GM19025 (cell line): ENCODE measurements around the gene FBXO48.
"Not testable (repeated sequence)": the region's sequence is repeated elsewhere in the genome, so short reads cannot be mapped to it uniquely, and the experiment has no call there.

Experiments
- ATAC-seq: cut with Tn5 transposase; IDR thresholded peaks from one replicate; pipeline ENCODE4 v1.9.1; 2021; ENCODE audit warnings: mild to moderate bottlenecking, low read depth, moderate library complexity; ENCODE audit not compliant: unreplicated experiment

Gene FBXO48

DNA sequence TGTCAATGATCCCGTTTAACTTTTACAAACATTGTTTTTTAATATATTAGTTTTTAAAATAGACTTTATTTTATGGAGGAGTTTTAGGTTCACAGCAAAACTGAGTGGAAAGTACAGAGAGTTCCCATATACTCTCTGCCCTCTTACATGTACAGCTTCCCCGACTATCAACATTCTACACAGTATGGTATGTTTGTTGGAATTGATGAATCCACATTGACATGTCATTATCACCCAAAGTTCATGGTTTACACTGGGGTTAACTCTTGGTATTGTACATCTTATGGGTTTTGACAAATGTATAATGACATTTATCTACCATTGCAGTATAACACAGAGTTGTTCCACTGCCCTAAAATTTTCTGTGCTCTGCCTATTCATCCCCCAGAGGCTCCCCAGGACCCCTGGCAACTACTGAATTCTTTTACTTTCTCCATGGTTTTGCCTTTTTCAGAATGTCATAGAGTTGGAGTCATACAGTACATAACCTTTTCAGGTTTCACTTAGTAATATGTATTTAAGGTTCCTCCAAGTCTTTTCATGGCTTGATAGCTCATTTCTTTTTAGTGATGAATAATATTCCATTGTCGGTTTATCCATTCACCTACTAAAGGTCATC lies 5.8 kb upstream of the FBXO48 start:
- no peak for ATAC-seq

DNA sequence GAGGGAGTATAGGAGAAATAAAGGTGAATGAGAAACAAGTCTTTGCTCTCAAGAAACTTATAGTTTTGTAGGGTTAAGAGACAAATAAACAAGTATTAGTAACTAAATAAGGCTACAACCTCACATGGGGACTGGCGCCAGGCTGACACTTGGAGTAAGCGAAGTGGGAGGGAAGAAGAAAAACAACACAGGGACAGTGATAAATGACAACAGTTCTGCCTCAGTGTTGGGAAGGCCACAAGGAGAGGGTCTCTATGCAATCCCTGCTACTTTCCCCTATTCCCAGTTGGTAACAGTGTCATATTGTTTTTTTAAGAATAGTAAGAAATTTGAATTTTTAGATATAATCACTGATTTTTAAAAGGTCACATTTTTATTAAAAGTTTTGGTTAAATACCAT lies 4.3 kb upstream of the FBXO48 start:
- ATAC-seq: no peak

DNA sequence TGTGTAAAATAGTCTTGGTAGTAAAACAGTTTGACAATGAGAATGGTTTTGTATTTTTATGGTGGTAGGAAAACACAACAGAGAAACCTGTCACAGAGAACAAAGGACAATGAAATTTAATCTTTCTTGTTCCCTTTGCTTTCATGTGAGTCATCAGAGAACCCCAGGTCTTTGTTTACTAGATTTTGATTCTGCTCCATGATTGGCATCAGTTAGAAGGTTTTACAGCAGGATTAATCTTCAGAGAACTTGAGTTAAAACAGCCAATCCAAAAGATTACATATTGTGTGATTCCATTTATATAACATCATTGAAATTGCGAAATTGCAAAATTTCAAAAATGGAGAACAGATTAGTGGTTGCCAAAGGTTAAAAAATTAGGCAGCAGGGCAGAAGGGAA lies 2.8 kb upstream of the FBXO48 start:
- no peak for ATAC-seq

DNA sequence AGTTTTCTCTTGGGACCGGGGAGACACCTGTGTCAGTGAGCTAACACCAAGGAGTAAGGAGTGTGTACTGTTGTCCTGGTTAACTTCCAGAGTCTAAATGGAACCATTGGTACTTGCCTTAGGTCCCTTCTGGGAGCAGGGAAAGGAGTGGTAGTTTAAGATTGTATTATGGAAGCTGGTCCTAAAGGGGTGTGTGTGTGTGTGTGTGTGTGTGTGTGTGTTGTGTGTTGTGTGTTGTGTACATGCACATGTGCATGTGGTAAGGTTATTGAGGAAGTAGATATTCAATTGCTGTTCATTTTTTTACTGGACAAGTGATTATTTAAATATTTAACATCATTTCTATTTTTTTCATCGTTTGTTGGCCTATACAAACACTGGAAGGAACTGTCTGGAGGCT lies 1.7 kb upstream of the FBXO48 start:
- no peak for ATAC-seq

DNA sequence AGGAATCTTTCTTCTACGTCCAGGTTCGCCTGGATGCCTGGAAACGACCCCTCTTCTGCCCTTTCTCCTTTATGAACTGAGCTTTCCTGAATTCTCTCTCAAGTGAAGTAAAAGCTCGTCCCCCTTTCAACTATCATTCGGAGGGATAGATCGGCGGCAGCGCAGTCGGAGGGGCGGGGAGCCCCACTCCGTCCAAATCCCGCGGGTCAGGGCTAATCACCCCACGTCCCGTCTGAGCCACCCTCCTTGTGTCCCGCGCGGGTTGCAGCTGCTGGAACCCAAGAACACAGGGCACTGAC lies 367 bp downstream of the FBXO48 start:
- no peak for ATAC-seq

DNA sequence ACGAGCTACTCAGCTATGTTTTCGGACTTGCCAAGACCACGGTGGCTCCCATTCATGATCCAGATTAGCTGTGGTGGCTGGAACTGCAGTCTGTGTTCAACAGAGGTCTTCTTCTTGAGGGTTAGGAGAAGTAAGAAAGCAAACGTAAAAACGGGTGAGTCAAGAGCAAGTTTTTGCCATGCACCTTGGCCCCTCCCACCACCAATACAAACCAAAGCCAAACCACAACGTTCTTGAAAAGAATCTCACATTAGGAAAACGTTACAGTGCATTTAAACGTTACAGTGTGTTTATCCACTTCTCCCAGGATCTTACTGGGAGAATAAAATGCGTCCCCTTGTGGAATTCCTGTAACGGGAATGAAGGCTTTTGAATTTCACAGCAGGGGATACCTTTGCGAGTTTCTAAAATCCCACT lies 725 bp downstream of the FBXO48 start:
- no peak for ATAC-seq

DNA sequence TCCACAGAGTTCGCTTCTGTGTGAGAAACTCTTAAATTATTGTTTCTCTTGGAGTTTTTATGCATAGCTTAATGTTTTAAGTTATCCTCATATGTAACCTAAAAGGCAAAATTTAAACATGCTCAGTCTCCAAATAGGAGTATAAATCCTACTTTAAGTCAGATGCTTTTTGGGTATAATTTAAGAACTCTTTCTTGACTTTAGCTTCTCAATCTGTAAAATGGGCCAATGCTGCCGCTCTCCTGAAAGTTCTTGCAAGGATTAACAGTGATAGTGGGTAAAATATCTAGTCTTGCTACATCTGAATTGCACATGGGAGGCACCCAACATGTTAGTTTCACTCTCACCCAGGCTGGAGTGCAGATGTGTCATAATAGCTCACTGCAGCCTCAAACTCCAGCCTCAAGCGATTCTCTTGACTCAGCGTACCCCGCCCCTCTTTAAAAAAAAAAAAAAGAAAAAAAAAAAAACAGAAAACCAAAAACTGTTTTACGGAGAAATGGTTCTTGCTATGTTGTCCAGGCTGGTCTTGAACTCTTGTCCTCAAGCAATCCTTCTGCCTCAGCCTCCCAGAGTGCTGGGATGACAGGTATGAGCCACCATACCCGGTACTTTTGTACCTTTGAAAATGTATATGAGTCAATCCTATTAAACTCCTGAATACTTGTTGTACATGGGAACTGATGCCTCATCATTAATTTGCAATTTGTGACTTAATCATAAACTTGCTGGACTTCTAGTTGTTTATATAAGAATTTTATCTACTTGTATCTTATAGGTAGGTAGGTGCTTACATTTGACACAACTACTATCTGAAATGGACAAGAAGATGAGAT lies 1.8 kb downstream of the FBXO48 start:
- no peak for ATAC-seq

DNA sequence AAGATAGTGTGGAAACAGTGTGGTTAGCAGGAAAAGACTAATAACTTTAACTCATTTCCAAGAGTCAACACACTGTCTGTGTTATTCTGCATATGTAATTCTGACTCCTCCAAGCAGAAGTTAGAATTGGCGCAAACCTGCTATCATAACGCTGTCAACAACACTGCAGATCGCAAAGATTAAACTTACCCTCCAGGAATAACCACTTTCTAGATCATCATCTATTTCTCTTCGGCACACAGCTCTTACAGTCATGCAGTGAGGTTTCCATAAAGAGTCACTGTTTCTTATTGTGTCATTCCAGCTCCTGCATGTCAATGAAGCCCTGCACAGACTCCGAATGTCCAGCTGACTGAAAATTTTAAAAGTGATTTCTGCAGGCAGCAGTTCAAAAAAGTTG lies 2.4 kb downstream of the FBXO48 start:
- ATAC-seq: no peak

DNA sequence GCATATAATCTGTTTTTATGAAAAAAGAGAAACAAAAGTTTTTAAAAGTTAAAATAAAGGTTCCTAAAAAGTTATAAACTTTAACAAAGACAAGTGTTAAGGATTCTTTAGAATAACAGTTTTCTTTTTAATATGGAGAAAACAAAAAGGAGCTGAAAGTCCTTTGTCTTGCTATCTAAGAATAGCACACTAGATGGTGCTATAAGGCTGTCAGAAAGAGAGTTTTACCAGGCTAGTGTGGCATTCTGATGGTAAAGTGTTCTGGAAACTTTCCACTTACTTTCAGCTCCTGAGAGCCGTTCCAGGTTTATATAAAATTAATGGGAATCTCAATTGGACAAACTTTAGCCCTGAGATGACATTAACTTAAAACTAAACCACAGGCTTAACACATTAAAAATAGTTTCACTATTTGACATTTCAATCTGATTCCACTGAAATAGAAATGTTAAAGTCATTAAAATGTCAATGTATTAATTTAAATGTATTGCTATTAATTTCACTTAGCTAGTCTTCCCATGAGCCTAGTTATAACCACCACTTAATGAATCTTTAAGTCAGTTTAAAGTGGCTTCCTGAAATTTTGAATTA lies 3.7 kb downstream of the FBXO48 start:
- ATAC-seq: no peak

DNA sequence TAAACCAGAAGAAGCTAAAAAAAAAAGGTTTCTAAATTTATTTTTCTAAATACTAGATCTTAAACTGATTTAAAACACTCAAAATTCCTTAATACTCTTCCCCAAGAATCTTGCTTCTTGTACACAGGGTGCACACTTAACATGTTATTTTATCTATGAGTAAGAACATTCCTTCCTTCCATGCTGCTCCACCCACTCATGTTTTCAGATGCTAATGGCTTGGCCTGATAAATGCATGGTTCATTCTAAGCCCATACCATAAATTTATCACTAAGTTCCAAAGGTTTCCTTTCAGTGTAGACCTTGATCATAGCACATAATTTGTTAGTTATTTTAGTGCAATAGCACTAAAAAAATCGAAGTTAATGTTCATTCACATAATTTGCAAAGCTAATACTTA lies 8.1 kb downstream of the FBXO48 start:
- no peak for ATAC-seq

DNA sequence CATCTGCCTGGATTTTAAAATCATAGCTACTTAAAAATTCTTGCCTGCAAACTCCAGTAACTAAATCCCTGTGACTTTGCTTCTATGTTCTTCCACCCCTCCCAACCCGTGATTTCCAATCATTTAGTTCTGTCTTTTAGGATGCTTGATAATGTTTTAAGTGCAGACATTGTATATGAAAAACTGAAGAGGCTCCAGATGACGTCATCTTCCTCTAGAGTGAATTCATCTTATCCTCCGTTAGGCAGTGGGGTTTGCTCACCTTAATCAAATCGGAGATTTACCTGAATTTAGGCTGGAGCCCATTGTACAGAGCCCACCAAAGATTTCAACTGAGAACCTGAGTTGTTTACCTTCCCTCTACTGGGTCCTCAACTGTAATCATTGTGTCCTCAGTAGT lies 10.9 kb downstream of the FBXO48 start:
- ATAC-seq: no peak

DNA sequence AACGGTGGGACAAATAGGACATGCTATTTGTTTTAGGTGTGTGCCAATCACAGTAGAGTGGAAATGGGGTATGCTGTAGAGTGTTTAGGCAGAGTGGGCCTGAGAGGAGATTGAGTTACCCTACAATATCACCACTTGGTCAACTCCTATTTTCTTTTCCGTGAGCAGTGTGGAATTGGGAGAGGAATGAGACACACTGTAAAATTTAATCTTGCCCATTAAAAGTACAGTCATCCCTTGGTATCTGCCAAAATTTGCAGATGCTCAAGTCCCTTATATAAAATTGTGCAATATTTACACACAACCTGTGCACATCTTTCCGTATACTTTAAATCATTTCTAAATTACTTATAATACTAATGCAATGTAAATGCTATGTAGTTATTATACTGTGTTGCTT lies 12.4 kb downstream of the FBXO48 start:
- ATAC-seq: no peak

DNA sequence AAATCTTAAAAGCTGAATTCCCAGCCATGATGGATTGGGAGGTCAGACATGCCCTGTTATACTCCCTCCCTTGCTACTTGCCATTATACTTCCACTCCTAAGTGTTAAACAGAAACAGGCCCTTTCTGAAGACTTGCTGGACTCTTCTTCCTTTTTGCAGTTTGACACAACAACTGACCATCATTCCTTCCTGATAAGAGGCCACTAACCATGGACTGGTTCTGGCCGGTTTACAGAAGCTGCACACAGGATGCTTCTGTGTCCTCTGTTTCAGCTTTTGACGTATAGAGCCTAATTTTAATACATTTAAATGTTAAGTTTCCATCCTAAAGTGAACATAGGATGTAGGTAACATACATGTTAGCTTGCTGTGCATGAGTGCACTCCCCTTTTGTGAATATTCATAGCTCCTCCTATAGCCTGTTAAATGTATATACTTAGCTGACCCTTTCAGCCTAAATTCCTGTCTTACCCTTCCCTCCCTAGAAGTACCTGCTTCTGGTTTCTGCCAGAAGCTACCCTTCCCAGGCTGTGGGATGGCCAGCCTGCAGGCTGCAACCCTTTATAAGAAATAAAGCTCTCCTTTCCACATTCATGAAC lies 13.2 kb downstream of the FBXO48 start:
- no peak for ATAC-seq

DNA sequence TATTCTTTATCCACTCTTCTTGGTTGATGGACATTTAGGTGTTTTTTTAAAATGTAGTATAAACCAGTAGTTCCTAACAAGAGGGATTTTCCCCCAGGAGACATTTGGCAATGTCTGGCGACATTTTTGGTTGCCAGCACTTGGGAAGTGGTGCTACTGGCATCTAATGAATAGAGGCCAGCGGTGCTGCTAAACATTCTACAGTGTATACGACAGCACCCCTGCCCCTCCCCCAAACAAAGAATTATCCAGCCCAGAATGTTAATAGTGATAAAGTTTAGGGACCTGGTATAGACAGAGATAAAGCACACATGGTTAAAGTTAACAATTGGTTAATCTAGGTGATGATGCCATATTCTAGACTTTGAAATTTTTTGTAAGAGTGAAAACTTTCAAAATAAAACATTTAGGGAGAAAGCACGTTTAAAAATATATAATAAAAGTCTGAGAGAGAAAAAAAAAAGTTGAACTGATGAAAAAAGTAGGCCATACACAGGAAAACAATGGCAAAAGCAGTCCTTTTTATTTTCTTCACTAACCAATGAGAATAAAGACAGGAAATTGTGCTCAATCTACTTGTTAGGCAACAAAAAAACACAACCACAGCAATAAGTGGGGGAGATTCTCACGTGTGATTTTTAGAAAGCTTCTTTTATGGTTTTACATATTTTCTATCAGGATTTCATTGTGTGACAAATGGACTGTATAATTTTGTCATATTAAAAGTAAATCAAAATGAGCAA lies 14.8 kb downstream of the FBXO48 start:
- no peak for ATAC-seq

DNA sequence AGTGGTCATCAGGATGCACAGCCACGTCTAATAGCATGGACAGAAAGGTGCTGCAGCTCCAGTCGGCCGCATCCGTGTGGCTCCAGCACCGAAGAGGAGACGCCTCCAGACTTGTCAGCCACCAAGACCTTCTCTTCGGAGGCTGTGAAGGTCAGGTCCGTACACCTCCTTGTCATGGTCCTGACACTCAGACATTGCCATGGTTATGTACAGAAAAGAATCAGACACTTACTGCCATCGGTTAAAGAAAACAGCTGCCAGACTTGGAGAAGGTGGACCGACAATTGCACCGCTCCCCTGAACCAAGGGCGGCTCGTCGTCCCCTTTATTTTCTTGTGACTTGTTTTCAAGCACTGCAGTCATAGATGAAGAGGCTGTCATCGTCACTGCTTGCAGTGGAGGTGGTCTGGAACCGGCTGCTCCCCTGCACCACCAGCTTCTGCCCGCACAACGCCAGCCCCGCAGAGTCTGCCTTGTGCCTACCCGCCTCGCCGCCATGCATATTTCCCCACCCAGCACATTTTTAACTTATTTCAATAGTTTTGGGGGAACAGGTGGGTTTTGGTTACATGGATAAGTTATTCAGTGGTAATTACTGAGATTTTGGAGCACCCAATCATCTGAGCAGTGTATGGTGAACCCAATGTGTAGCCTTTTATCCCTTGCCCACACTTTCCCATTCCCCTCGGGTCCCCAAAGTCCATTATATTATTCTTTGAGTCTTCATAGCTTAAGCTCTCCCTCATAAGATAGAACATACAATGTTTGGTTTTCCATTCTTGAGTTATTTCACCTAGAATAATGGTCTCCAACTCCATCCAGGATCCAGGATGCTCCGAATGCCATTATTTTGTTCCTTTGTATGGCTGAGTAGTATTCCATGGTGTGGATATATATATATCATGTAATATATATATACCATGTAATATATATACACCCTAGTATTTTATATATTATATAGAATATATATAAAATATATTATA lies 18.1 kb downstream of the FBXO48 start:
- no peak for ATAC-seq

DNA sequence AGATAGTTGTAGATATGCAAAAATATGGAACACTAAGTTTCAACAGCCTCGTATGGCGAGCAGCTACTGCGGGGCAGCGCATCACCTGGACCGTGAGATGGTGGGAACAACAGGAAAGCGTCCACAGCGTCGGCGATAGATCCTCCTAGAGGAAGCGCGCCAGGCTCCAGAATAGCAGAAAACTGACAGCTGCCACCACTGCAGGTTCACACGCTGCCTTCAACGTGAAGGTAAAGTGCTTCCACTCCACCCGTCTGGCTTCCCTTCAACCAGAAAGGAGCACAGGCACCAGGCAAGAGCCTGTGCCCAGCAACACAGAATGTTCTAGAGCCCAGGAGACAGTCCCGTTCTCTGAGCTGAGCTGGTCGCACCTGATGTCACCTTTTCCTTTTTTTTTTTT lies 20.0 kb downstream of the FBXO48 start:
- ATAC-seq: no peak

DNA sequence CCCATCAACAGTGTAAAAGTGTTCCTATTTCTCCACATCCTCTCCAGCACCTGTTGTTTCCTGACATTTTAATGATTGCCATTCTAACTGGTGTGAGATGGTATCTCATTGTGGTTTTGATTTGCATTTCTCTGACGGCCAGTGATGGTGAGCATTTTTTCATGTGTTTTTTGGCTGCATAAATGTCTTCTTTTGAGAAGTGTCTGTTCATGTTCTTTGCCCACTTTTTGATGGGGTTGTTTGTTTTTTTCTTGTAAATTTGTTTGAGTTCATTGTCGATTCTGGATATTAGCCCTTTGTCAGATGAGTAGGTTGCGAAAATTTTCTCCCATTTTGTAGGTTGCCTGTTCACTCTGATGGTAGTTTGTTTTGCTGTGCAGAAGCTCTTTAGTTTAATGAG lies 20.7 kb downstream of the FBXO48 start:
- not testable (repeated sequence) for ATAC-seq

DNA sequence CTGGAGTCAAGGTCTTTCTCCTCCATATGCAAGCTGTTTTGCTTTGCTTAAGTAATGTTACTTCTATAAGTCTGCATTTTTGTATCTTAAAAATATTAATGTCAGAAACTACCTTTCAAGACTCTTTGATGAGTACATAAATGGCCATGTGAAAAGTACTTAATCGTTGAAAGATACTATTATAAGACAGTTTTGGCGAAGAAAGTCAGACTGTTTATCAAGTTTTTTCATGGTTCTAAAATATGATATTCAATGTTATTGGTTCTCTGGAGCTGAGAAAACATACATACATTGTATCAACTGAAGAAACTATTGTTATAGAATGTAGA lies 25.1 kb downstream of the FBXO48 start:
- ATAC-seq: no peak

DNA sequence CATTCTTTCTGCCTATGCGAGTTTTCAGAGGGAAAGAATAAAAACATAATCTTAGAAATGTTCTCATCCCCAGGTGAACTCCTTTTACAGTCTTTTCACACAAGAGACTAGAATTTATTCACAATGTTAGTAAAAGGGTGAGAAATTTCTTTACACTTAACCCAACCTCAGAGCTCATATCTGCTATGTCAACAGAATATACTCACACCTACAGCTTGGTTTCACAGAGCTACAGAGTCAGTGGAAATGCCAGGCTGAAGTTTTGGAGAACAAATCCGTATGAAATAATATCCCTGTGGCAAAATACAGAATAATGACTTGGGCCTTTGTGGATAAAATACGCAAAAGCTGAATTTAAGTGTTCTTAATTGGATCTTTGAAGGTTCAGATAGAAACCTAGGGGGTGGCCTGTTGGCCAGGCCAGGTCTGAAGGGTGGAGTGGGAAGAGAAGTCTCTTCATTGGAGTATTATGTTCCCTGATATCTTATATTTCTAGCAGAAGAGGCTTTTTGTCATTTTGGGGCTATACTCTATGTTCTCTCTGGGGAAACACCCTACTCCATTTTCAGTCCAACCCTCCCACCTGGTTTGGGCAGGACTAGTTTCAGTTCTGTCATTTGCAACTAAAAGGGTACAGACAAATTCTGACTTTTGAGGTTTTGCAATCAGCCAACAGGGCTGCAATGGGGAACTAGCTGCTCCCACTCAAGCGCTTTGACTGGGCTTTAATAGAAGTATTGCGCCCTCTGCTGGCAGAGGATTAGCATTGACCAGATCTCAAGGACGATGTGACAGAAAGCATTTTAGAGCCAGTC lies 25.7 kb downstream of the FBXO48 start:
- peak; percentile 99 for ATAC-seq
